ENCODE results near the gene ABHD8. TPM values are rescaled to one million over a fixed set of nuclear protein-coding genes. Genes with fewer than 3 reads are reported as not detected.
A peak's percentile ranks its signal among the peaks of the same experiment; 100 is the strongest.
"Not testable (repeated sequence)": the region's sequence is repeated elsewhere in the genome, so short reads cannot be mapped to it uniquely, and the experiment has no call there.

Gene ABHD8
- total RNA-seq, 5 donors from 2014 or later (not counting 1 experiment from before 2014, with no cell fraction given) = 5.3 to 12.4 (median 11.3) TPM

- peaks cover 6 to 22% of the 10 kb centered on the region in 2 experiments for H3K4me1 ChIP-seq (ENCODE audit: control insufficient read depth in 1 of 2, extremely low read depth in 1 of 2, insufficient read depth in 2 of 2, low read length in 2 of 2)
- Mint-ChIP-seq H3K27me3 (no peaks in the 10 kb centered on the region), H3K4me1 (peaks cover 4 to 7% (median 5%) of the 10 kb centered on the region in 3 donors), H3K4me3 (no peak overlapping the region), H3K9me3 (no peaks in the 10 kb centered on the region), H3K27ac (no peak overlapping the region), H3K36me3 (peaks cover 13% of the 10 kb centered on the region)
- no peaks in the 10 kb centered on the region for H3K9me3 ChIP-seq
- H3K27ac ChIP-seq (ENCODE audit: low read length) = no peak overlapping the region
- DNase-seq = no peak
- H3K36me3 ChIP-seq (ENCODE audit: control insufficient read depth in 2 of 2, extremely low read depth in 1 of 2, insufficient read depth in 1 of 2, low read length in 1 of 2) = peaks cover 9 to 39% of the 10 kb centered on the region in 2 donors
- peaks cover 0 to 29% of the 10 kb centered on the region in 2 experiments for H3K27me3 ChIP-seq (replicated peaks in 1 of 2; ENCODE audit: control insufficient read depth in 2 of 2, extremely low read depth in 1 of 2, insufficient read depth in 2 of 2, low read length in 1 of 2)
- no CpG with 5 or more reads among the region's 3 CpGs for WGBS (ENCODE audit: insufficient coverage)
- no peak overlapping the region for H3K4me3 ChIP-seq (ENCODE audit: control insufficient read depth in 1 of 2, extremely low read depth in 1 of 2, low read length in 1 of 2)
- ATAC-seq (replicated peaks in 1 of 4) = no peak
- ChIA-PET POLR2A (no interaction called here), CTCF (interaction anchor here in 1 of 2 donors (0.9 kb wide), 1 partner anchor 12 kb away, joined by 3 read pairs; the partner anchor contains the start of gene BABAM1)
Measured at GRCh38 chr19:17279436-17279835, 23.8 kb downstream of the ABHD8 start.

DNA sequence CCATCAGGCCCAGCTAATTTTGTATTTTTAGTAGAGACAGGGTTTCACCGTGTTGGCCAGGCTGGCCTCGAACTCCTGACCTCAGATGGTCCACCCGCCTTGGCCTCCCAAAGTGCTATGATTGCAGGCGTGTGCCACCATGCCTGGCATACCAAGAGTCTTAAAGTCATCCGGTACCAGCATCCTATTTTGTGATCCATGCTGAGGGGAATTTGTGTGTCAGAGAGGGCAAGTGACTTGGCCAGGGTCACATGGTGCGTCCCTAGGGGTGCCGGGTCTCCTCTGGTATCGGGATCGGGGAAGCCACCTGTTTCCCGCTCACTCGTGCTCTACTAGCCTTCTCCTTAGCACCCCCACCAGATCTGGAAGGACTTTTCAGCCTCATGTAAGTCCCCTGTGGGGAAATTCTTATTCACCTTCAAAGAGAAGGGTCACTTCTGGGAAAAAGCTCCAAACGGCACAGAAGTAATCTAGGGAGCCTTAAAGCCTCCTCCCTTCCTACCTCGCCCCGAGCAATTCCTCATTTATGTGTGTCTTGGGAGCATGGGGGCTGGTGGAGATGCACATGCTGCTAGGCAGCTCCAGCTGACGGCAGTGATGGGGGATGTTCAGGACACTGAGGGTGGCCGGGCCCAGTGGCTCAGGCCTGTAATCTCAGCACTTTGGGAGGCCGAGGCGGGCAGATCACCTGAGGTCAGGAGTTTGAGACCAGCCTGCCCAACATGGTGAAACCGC is 27.6 kb downstream of the ABHD8 start:
- H3K36me3 Mint-ChIP-seq = peaks cover 22% of the 10 kb centered on the region
- H3K4me3 Mint-ChIP-seq = no peak overlapping the region
- WGBS (ENCODE audit: insufficient coverage) = 96% methylated on average over 12 of the region's 19 CpGs
- ATAC-seq (replicated peaks in 1 of 4) (no peak), DNase-seq (no peak)
- Histone ChIP-seq H3K4me1 (ENCODE audit: control insufficient read depth in 1 of 2, extremely low read depth in 1 of 2, insufficient read depth in 2 of 2, low read length in 2 of 2) (no peaks in the 10 kb centered on the region), H3K36me3 (ENCODE audit: control insufficient read depth in 2 of 2, extremely low read depth in 1 of 2, insufficient read depth in 1 of 2, low read length in 1 of 2) (peaks cover 12 to 65% of the 10 kb centered on the region in 2 donors), H3K27ac (ENCODE audit: low read length) (no peak overlapping the region), H3K4me3 (ENCODE audit: control insufficient read depth in 1 of 2, extremely low read depth in 1 of 2, low read length in 1 of 2) (no peak overlapping the region), H3K9me3 (no peaks in the 10 kb centered on the region), H3K27me3 (replicated peaks in 1 of 2; ENCODE audit: control insufficient read depth in 2 of 2, extremely low read depth in 1 of 2, insufficient read depth in 2 of 2, low read length in 1 of 2) (no peaks in the 10 kb centered on the region)
- ChIA-PET POLR2A (no interaction called here), CTCF (interaction anchor here in 1 of 2 donors (0.6 kb wide), 1 partner anchor 68 kb away, joined by 3 read pairs; no protein-coding TSS in a partner anchor)
- no peak overlapping the region for H3K27ac Mint-ChIP-seq
- H3K4me1 Mint-ChIP-seq = no peaks in the 10 kb centered on the region
- no peaks in the 10 kb centered on the region for H3K27me3 Mint-ChIP-seq
- H3K9me3 Mint-ChIP-seq = no peaks in the 10 kb centered on the region

DNA sequence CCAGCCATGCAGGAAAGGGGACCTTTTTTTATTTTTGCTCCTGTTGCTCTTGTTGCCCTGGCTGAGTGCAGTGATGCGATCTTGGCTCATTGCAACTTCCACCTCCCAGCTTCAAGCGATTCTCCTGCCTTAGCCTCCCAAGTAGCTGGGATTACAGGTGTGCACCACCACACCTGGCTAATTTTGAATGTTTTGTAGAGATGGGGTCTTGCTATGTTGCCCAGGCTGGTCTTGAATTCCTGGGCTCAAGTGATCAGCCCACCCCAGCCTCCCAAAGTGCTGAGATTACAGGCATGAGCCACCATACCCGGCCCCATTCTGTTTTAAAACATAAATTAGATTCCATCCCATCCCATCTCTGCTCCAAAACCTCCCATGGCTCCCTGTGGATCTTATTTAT is 28.3 kb downstream of the ABHD8 start:
- H3K4me1 Mint-ChIP-seq; DNase-seq; H3K4me3 Mint-ChIP-seq; H3K27ac Mint-ChIP-seq; CTCF ChIA-PET; H3K9me3 ChIP-seq; H3K27ac ChIP-seq (ENCODE audit: low read length); POLR2A ChIA-PET; H3K9me3 Mint-ChIP-seq; ATAC-seq (replicated peaks in 1 of 4); H3K4me3 ChIP-seq (ENCODE audit: control insufficient read depth in 1 of 2, extremely low read depth in 1 of 2, low read length in 1 of 2); H3K27me3 Mint-ChIP-seq; H3K4me1 ChIP-seq (ENCODE audit: control insufficient read depth in 1 of 2, extremely low read depth in 1 of 2, insufficient read depth in 2 of 2, low read length in 2 of 2); H3K27me3 ChIP-seq (replicated peaks in 1 of 2; ENCODE audit: control insufficient read depth in 2 of 2, extremely low read depth in 1 of 2, insufficient read depth in 2 of 2, low read length in 1 of 2): not testable (repeated sequence)
- peaks cover 25% of the 10 kb centered on the region for H3K36me3 Mint-ChIP-seq
- WGBS (ENCODE audit: insufficient coverage) = no CpG with 5 or more reads among the region's 3 CpGs
- peaks cover 12 to 70% of the 10 kb centered on the region in 2 donors for H3K36me3 ChIP-seq (ENCODE audit: control insufficient read depth in 2 of 2, extremely low read depth in 1 of 2, insufficient read depth in 1 of 2, low read length in 1 of 2)

DNA sequence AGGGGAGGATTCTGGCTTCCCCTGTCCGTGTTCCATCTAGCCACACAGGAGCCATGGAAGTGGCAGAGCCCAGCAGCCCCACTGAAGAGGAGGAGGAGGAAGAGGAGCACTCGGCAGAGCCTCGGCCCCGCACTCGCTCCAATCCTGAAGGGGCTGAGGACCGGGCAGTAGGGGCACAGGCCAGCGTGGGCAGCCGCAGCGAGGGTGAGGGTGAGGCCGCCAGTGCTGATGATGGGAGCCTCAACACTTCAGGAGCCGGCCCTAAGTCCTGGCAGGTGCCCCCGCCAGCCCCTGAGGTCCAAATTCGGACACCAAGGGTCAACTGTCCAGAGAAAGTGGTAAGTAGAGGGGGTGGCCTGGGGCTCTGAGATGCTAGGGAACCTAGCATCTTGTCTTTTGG is 34.5 kb downstream of the ABHD8 start:
- DNase-seq = no peak
- no peak overlapping the region for H3K27ac Mint-ChIP-seq
- 95% methylated on average over 12 of the region's 13 CpGs for WGBS (ENCODE audit: insufficient coverage)
- ATAC-seq (replicated peaks in 1 of 4) = no peak
- ChIA-PET CTCF (no interaction called here), POLR2A (no interaction called here)
- H3K4me1 Mint-ChIP-seq = peaks cover 23 to 30% (median 25%) of the 10 kb centered on the region in 3 donors
- H3K27me3 Mint-ChIP-seq = no peaks in the 10 kb centered on the region
- H3K4me1 ChIP-seq (ENCODE audit: control insufficient read depth in 1 of 2, extremely low read depth in 1 of 2, insufficient read depth in 2 of 2, low read length in 2 of 2) = peaks cover 15 to 31% of the 10 kb centered on the region in 2 experiments
- H3K4me3 Mint-ChIP-seq = peak overlapping the region; percentile 50 to 80 (median 61)
- H3K4me3 ChIP-seq (ENCODE audit: control insufficient read depth in 1 of 2, extremely low read depth in 1 of 2, low read length in 1 of 2) = no peak overlapping the region
- H3K36me3 ChIP-seq (ENCODE audit: control insufficient read depth in 2 of 2, extremely low read depth in 1 of 2, insufficient read depth in 1 of 2, low read length in 1 of 2) = peaks cover 3 to 32% of the 10 kb centered on the region in 2 donors
- H3K27ac ChIP-seq (ENCODE audit: low read length) = no peak overlapping the region
- H3K9me3 ChIP-seq = no peaks in the 10 kb centered on the region
- H3K36me3 Mint-ChIP-seq = peaks cover 10% of the 10 kb centered on the region
- no peaks in the 10 kb centered on the region for H3K9me3 Mint-ChIP-seq
- H3K27me3 ChIP-seq (replicated peaks in 1 of 2; ENCODE audit: control insufficient read depth in 2 of 2, extremely low read depth in 1 of 2, insufficient read depth in 2 of 2, low read length in 1 of 2) = no peaks in the 10 kb centered on the region

DNA sequence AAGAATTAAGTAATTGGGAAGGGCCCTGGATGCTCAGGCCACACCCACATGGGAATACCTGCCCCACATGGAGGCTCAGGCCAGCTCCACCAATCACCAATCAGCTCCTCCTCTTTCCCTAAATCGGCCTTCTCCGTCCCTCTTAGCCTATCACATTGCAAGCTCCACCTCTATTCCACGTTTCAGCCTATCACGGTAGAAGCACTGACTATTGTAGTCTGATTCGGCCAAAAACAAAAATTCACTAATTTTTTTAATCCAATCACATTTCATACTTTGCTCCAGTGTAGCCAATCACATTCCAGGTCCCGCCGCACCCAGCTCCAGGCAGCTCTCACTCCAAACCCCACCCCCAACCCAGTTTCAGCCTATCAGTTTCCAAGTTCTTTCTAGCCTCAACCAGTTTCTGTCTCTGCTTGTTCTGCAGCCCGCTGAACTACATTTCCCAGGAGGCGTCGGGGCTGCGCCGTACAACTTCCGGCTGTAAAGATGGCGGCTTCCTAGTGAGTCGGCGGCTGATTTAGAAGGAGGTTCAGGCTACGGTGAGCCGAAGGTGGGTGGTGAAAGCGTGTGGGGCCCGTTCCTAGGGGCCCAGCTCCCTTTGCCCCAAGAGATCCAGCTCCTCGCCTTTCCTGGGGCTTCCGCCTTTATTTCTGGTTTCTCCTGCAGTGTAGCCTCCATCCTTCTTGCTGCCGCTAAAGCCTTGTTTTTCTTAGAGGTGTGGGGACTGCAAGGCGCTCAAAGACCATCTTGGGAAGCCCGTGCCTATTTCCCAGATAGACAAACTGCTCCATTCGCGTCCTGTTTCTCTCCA is 36.0 kb downstream of the ABHD8 start, which contains the start of gene BABAM1:
TSS of gene BABAM1 (plus strand) at position 469 of the 814 bp plus-strand sequence. CDS start 1,364 bp downstream, outside the sequence.
- CTCF ChIA-PET = interaction anchor here (0.5 to 2.1 kb wide), 17 partner anchors 10 to 592 kb away, joined by 3 to 20 read pairs (median 3); partner anchors contain the start of genes ANKLE1 (in 1 of the 2), DDA1 (in 1 of the 2), MVB12A (in 1 of the 2) and OCEL1 (in 1 of the 2)
- Histone ChIP-seq H3K4me1 (ENCODE audit: control insufficient read depth in 1 of 2, extremely low read depth in 1 of 2, insufficient read depth in 2 of 2, low read length in 2 of 2) (peaks cover 15 to 31% of the 10 kb centered on the region in 2 experiments), H3K4me3 (ENCODE audit: control insufficient read depth in 1 of 2, extremely low read depth in 1 of 2, low read length in 1 of 2) (peak within 1 kb of the TSS; percentile 67 to 96), H3K27ac (ENCODE audit: low read length) (peak within 1 kb of the TSS; percentile 59), H3K27me3 (replicated peaks in 1 of 2; ENCODE audit: control insufficient read depth in 2 of 2, extremely low read depth in 1 of 2, insufficient read depth in 2 of 2, low read length in 1 of 2) (no peaks in the 10 kb centered on the region), H3K36me3 (ENCODE audit: control insufficient read depth in 2 of 2, extremely low read depth in 1 of 2, insufficient read depth in 1 of 2, low read length in 1 of 2) (peaks cover 3 to 26% of the 10 kb centered on the region in 2 donors), H3K9me3 (no peaks in the 10 kb centered on the region)
- Mint-ChIP-seq H3K4me3 (peak within 1 kb of the TSS; percentile 80 to 89 (median 85)), H3K27ac (peak within 1 kb of the TSS; percentile 62 to 90), H3K4me1 (peaks cover 23 to 30% (median 25%) of the 10 kb centered on the region in 3 donors), H3K27me3 (no peaks in the 10 kb centered on the region), H3K36me3 (peaks cover 9% of the 10 kb centered on the region), H3K9me3 (no peaks in the 10 kb centered on the region)
- 0% methylated on average over 14 of the region's 27 CpGs for whole genome bisulfite sequencing (ENCODE audit: insufficient coverage)
- peak; percentile 80 to 99 (median 96) for DNase-seq
- peak; percentile 92 to 97 (median 96) for ATAC-seq (replicated peaks in 1 of 4)
- POLR2A ChIA-PET = interaction anchor here (0.6 to 1.1 kb wide), 8 partner anchors 8 to 192 kb away, joined by 3 to 7 read pairs (median 4); partner anchors contain the start of genes DDA1 (in 1 of the 2), HAUS8 (in 1 of the 2), MRPL34 (in 1 of the 2) and MVB12A (in 1 of the 2)

DNA sequence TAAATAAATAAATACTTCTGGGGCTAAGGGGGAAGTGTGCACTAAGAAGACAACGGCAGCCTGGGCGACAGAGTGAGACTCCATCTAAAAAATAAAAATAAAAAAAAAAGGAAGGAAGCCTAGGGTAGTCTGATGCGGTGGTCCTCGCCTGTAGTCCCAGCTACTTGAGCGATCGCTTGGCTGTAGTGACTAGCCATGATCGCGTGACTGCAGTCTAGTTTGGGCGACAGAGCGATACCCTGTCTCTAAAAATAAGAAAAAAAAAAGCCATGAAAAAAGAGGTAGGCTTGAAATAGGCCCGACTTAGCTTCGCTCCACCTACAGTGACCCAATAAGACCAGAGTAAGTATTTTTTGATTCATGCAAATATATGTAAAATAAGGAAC is 36.6 kb downstream of the ABHD8 start:
- no peaks in the 10 kb centered on the region for H3K27me3 Mint-ChIP-seq
- H3K4me3 Mint-ChIP-seq = peak overlapping the region; percentile 80 to 89 (median 85)
- peak overlapping the region; percentile 62 to 90 for H3K27ac Mint-ChIP-seq
- DNase-seq (no peak), ATAC-seq (replicated peaks in 1 of 4) (no peak)
- WGBS (ENCODE audit: insufficient coverage) = 35% methylated on average over 7 of the region's 12 CpGs
- POLR2A ChIA-PET = interaction anchor here (0.6 to 1.1 kb wide), 10 partner anchors 8 to 1293 kb away, joined by 3 to 7 read pairs (median 4); partner anchors contain the start of genes DDA1 (in 1 of the 2), HAUS8 (in 1 of the 2), MRPL34 (in 1 of the 2) and MVB12A (in 1 of the 2)
- no peaks in the 10 kb centered on the region for H3K9me3 ChIP-seq
- CTCF ChIA-PET = interaction anchor here (0.5 to 2.1 kb wide), 15 partner anchors 9 to 593 kb away, joined by 3 to 20 read pairs (median 4); partner anchors contain the start of genes ANKLE1 (in 1 of the 2), DDA1 (in 1 of the 2), MVB12A (in 1 of the 2) and OCEL1 (in 1 of the 2)
- peaks cover 23 to 30% (median 25%) of the 10 kb centered on the region in 3 donors for H3K4me1 Mint-ChIP-seq
- H3K4me1 ChIP-seq (ENCODE audit: control insufficient read depth in 1 of 2, extremely low read depth in 1 of 2, insufficient read depth in 2 of 2, low read length in 2 of 2) = peaks cover 15 to 31% of the 10 kb centered on the region in 2 experiments
- H3K27me3 ChIP-seq (replicated peaks in 1 of 2; ENCODE audit: control insufficient read depth in 2 of 2, extremely low read depth in 1 of 2, insufficient read depth in 2 of 2, low read length in 1 of 2) = no peaks in the 10 kb centered on the region
- H3K27ac ChIP-seq (ENCODE audit: low read length) = peak overlapping the region; percentile 59
- no peaks in the 10 kb centered on the region for H3K9me3 Mint-ChIP-seq
- peaks cover 8% of the 10 kb centered on the region for H3K36me3 Mint-ChIP-seq
- H3K36me3 ChIP-seq (ENCODE audit: control insufficient read depth in 2 of 2, extremely low read depth in 1 of 2, insufficient read depth in 1 of 2, low read length in 1 of 2) = peaks cover 0 to 20% of the 10 kb centered on the region in 2 donors
- peak overlapping the region in 1 of 2 donors; percentile 23 for H3K4me3 ChIP-seq (ENCODE audit: control insufficient read depth in 1 of 2, extremely low read depth in 1 of 2, low read length in 1 of 2)
